Neuronal stem cell (in vitro differentiated cells): ENCODE results near the gene DRICH1.
"Not testable (repeated sequence)": the region's sequence is repeated elsewhere in the genome, so short reads cannot be mapped to it uniquely, and the experiment has no call there.

Source experiments
- DNase-seq: peaks from one replicate; pipeline ENCODE4 v3.0.0-alpha.2; 2013; ENCODE audit warnings: low spot score
- H2AFZ ChIP-seq: one replicate; pipeline ENCODE4 v1.6.1; 2013; ENCODE audit warnings: mild to moderate bottlenecking, low read length, inconsistent platforms
- H2AK5ac ChIP-seq: 2 replicates; pipeline ENCODE4 v1.6.1; 2013; ENCODE audit warnings: low read depth, mild to moderate bottlenecking, inconsistent platforms, low read length, moderate library complexity, mixed read lengths
- H2BK120ac ChIP-seq: 2 replicates; pipeline ENCODE4 v1.6.1; 2013; ENCODE audit warnings: low read depth, mild to moderate bottlenecking, inconsistent platforms, low read length, moderate library complexity, mixed read lengths
- H2BK12ac ChIP-seq: one replicate; pipeline ENCODE4 v1.6.1; 2013; ENCODE audit warnings: low read length, inconsistent platforms
- H2BK15ac ChIP-seq: 2 replicates; pipeline ENCODE4 v1.6.1; 2013; ENCODE audit warnings: mild to moderate bottlenecking, low read length, inconsistent platforms, mixed read lengths
- H2BK5ac ChIP-seq: one replicate; pipeline ENCODE4 v1.6.1; 2013; ENCODE audit warnings: inconsistent platforms, mild to moderate bottlenecking, low read length, moderate library complexity
- H3K14ac ChIP-seq: one replicate; pipeline ENCODE4 v1.6.1; 2013; ENCODE audit warnings: low read length, inconsistent platforms
- H3K18ac ChIP-seq: 2 replicates; pipeline ENCODE4 v1.6.1; 2013; ENCODE audit warnings: low read length, inconsistent platforms
- H3K23ac ChIP-seq: 2 replicates; pipeline ENCODE4 v1.6.1; 2013; ENCODE audit warnings: low read depth, mild to moderate bottlenecking, mixed read lengths, low read length, inconsistent platforms; ENCODE audit not compliant: poor library complexity
- H3K27ac ChIP-seq: replicated peaks from 3 replicates; pipeline ENCODE4 v1.5.1; 2013; ENCODE audit warnings: low read length, inconsistent platforms
- H3K27me3 ChIP-seq, 3 experiments: 2 replicates each; pipeline ENCODE4 v1.6.1; 2013; ENCODE audit warnings: low read length in 3 of 3, mild to moderate bottlenecking in 2 of 3, inconsistent platforms in 1 of 3, low read depth in 1 of 3, mixed read lengths in 1 of 3, moderate library complexity in 1 of 3; ENCODE audit not compliant: control insufficient read depth in 3 of 3, insufficient read depth in 3 of 3
- H3K36me3 ChIP-seq, 2 donors: replicated peaks in 1 of 2; 2 replicates each; pipeline ENCODE4 v1.6.1; 2013; ENCODE audit warnings: low read length in 2 of 2; ENCODE audit not compliant: control insufficient read depth in 2 of 2, insufficient read depth in 2 of 2
- H3K4ac ChIP-seq: 2 replicates; pipeline ENCODE4 v1.6.1; 2013; ENCODE audit warnings: inconsistent platforms, mild to moderate bottlenecking, low read length, moderate library complexity
- H3K4me1 ChIP-seq, 2 donors: 1 replicate in 1 of 2; 2 replicates in 1 of 2; pipeline ENCODE4 v1.6.1; 2013; ENCODE audit warnings: low read length in 2 of 2, low read depth in 1 of 2; ENCODE audit not compliant: control insufficient read depth in 2 of 2, insufficient read depth in 1 of 2
- H3K4me2 ChIP-seq: one replicate; pipeline ENCODE4 v1.6.1; 2013; ENCODE audit warnings: mild to moderate bottlenecking, low read length, inconsistent platforms; ENCODE audit not compliant: insufficient read depth, poor library complexity, severe bottlenecking
- H3K4me3 ChIP-seq, 2 donors: 2 replicates each; pipeline ENCODE4 v1.5.1; 2013; ENCODE audit warnings: low read length in 2 of 2, mild to moderate bottlenecking in 2 of 2, inconsistent platforms in 1 of 2, moderate library complexity in 1 of 2
- H3K79me1 ChIP-seq: one replicate; pipeline ENCODE4 v1.6.1; 2013; ENCODE audit warnings: low read depth, mild to moderate bottlenecking, inconsistent platforms, low read length, moderate library complexity
- H3K9ac ChIP-seq: one replicate; pipeline ENCODE4 v1.6.1; 2013; ENCODE audit warnings: mild to moderate bottlenecking, low read depth, low read length, inconsistent platforms; ENCODE audit not compliant: poor library complexity
- H3K9me3 ChIP-seq, 2 donors: replicated peaks in 1 of 2; 2 replicates each; pipeline versions ENCODE3 to v1.6.1; 2013; ENCODE audit warnings: low read length in 2 of 2, mild to moderate bottlenecking in 2 of 2, inconsistent platforms in 1 of 2, low read depth in 1 of 2, mixed read lengths in 1 of 2, moderate library complexity in 1 of 2; ENCODE audit not compliant: control insufficient read depth in 2 of 2, insufficient read depth in 1 of 2
- H4K8ac ChIP-seq: one replicate; pipeline ENCODE4 v1.6.1; 2013; ENCODE audit warnings: low read depth, mild to moderate bottlenecking, inconsistent platforms, low read length, moderate library complexity
- H4K91ac ChIP-seq: one replicate; pipeline ENCODE4 v1.6.1; 2013; ENCODE audit warnings: low read length, low read depth, mild to moderate bottlenecking, inconsistent platforms; ENCODE audit not compliant: poor library complexity
- WGBS, 2 donors: extraction: QIAGEN DNeasy Blood & Tissue Kit; methylation state at CpG; one replicate each; pipeline ENCODE4 v1.1.7; 2013; ENCODE audit warnings: missing lambda C conversion rate in 2 of 2, mixed read lengths in 1 of 2; ENCODE audit not compliant: insufficient read length in 2 of 2, insufficient replicate concordance in 1 of 2; ENCODE audit errors: extremely low coverage in 2 of 2; 5-methylcytosine and 5-hydroxymethylcytosine counted together

Gene DRICH1

DNA sequence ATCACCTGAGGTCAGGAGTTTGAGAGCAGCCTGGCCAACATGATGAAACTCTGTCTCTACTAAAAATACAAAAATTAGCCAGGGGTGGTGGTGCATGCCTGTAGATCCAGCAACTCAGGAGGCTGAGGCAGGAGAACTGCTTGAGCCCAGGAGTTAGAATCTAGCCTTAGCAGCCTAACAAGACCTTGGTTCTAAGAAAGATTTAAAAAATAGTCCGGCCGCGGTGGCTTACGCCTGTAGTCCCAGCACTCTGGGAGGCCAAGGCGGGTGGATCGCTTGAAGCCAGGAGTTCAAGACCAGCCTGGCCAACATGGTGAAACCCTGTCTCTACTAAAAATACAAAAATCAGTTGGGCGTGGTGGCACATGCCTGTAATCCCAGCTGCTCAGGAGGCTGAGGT lies 14.4 kb upstream of the DRICH1 start:
- not testable (repeated sequence) for H2AK5ac ChIP-seq, H4K91ac ChIP-seq, H2BK12ac ChIP-seq, H3K18ac ChIP-seq, H4K8ac ChIP-seq, H3K23ac ChIP-seq, H2BK15ac ChIP-seq, H3K27ac ChIP-seq, H3K4me1 ChIP-seq, H2AFZ ChIP-seq, H3K4ac ChIP-seq, H3K79me1 ChIP-seq, H3K14ac ChIP-seq, H3K9ac ChIP-seq, H3K27me3 ChIP-seq, H3K4me3 ChIP-seq, H3K4me2 ChIP-seq, H3K9me3 ChIP-seq, DNase-seq, H2BK120ac ChIP-seq, H2BK5ac ChIP-seq, H3K36me3 ChIP-seq
- WGBS, 2 donors: no CpG with 5 or more reads among the region's 7 CpGs

DNA sequence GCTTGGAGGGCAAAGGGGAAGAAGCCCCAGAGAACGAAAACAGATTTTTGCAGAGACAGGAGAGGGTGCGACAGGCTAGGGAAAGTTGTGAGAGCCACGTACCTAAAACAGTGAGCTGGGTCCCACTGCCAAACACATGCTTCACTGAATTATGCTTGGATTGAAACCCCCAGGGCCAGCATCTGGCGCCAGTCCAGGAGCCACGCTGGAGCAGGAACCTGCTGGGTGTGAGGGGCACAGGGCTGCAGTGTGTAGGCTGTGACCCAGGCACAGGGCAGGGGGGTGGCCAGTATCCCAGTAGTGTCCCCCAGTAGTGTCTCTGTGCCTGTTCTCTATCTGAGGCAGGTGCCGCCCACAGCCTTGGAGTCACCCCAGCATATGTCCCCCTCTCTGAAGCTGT lies 8.1 kb upstream of the DRICH1 start:
- not testable (repeated sequence) for H3K4me3 ChIP-seq, H3K18ac ChIP-seq, H2BK12ac ChIP-seq, H3K27ac ChIP-seq, H2BK15ac ChIP-seq, H3K27me3 ChIP-seq, H3K4me1 ChIP-seq, H3K4me2 ChIP-seq, H3K79me1 ChIP-seq, DNase-seq, H3K4ac ChIP-seq, H3K9me3 ChIP-seq, H4K91ac ChIP-seq, H3K36me3 ChIP-seq, H3K9ac ChIP-seq, H2BK120ac ChIP-seq, H2AFZ ChIP-seq, H2BK5ac ChIP-seq, H3K14ac ChIP-seq, H4K8ac ChIP-seq, H2AK5ac ChIP-seq
- WGBS, 2 donors: no CpG with 5 or more reads among the region's 6 CpGs
- H3K23ac ChIP-seq: peak overlapping the region; percentile 31

DNA sequence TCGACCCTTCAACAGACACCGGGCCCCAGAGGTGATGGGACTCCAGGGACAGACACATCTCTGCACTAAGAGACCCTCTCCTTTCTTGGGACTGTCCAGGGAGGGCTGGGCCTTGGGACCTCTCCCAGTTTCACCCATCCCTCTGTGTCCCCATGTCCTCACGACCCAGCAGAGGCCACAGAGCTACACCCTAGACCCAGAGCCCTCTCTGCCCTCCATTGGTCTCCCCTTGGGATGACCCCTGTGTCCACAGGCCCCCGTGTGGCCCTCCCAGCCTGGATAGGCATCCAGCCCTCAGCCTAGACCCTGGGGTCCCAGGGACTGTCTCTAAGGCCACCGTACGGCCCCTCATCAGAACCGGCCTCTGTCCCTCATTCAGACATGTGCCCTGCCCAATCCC lies 7.5 kb upstream of the DRICH1 start:
- Histone ChIP-seq H2BK5ac (no peak overlapping the region), H3K27ac (no peak overlapping the region), H3K27me3 (no peaks in the 10 kb centered on the region), H3K4me2 (no peak overlapping the region), H2AK5ac (no peak overlapping the region), H3K36me3 (no peaks in the 10 kb centered on the region), H3K14ac (peak overlapping the region; percentile 71), H3K79me1 (no peaks in the 10 kb centered on the region), H3K9me3 (no peaks in the 10 kb centered on the region), H3K4ac (no peak overlapping the region), H4K91ac (no peak overlapping the region), H2BK12ac (no peak overlapping the region), H3K18ac (no peak overlapping the region), H3K23ac (peak overlapping the region; percentile 65), H2AFZ (no peak overlapping the region), H3K4me3 (no peak overlapping the region), H3K4me1 (no peaks in the 10 kb centered on the region), H3K9ac (no peak overlapping the region), H2BK15ac (no peak overlapping the region), H2BK120ac (no peak overlapping the region), H4K8ac (no peak overlapping the region)
- DNase-seq: no peak
- no CpG with 5 or more reads among the region's 7 CpGs for WGBS, 2 donors

DNA sequence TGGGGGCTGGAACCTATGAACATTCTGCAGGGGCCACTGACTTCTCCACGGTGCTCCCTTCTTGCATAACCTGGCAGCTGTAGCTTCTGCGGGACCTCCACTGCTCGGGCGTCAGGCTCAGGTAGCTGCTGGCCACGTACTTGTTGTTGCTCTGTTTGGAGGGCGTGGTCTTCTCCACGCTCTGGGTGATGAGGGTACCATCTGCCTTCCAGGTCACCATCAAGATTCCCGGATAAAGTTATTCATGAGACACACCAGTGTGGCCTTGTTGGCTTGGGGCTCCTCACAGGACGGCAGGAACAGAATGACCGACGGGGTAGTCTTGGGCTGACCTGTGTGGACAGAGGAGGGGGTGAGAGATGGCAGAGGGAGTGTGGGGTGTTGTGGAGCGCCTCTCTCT lies 6.5 kb upstream of the DRICH1 start:
- Histone ChIP-seq H3K27me3 (no peaks in the 10 kb centered on the region), H3K27ac (no peak overlapping the region), H3K4ac (no peak overlapping the region), H2AFZ (no peak overlapping the region), H3K79me1 (no peaks in the 10 kb centered on the region), H3K18ac (no peak overlapping the region), H3K4me2 (no peak overlapping the region), H2AK5ac (no peak overlapping the region), H3K9me3 (no peaks in the 10 kb centered on the region), H3K36me3 (no peaks in the 10 kb centered on the region), H2BK120ac (no peak overlapping the region), H2BK12ac (no peak overlapping the region), H2BK5ac (no peak overlapping the region), H4K8ac (no peak overlapping the region), H2BK15ac (no peak overlapping the region), H3K9ac (no peak overlapping the region), H3K4me1 (no peaks in the 10 kb centered on the region), H3K23ac (no peak overlapping the region), H4K91ac (no peak overlapping the region), H3K4me3 (no peak overlapping the region), H3K14ac (no peak overlapping the region)
- no CpG with 5 or more reads among the region's 12 CpGs for WGBS, 2 donors
- DNase-seq: no peak
